Kidney (tissue), 14 donors: Measurements from ENCODE around the gene CAMTA1. TPM values are rescaled to one million over a fixed set of nuclear protein-coding genes. Genes with fewer than 3 reads are reported as not detected.

ENCODE experiments used
- DNase-seq, 5 donors: peaks; one replicate each; pipeline ENCODE4 v3.0.0-alpha.2; 2013 to 2020
- FAIRE-seq: peaks from 2 replicates; lab custom pipeline; 2012; peaks lifted over from hg19 to GRCh38; lab: Jason Lieb, UNC
- H3K27ac ChIP-seq, 2 donors: one replicate each; pipeline ENCODE4 v1.7.0; 2013; ENCODE audit warnings: low read depth in 2 of 2, low read length in 2 of 2, inconsistent platforms in 1 of 2
- H3K27me3 ChIP-seq: one replicate; pipeline ENCODE4 v1.7.1; 2013; ENCODE audit warnings: low read length, inconsistent platforms; ENCODE audit not compliant: control insufficient read depth, insufficient read depth
- H3K36me3 ChIP-seq, 3 donors: one replicate each; pipeline versions ENCODE4 v1.7.0 to v1.7.1; 2013; ENCODE audit warnings: low read length in 3 of 3, control low read depth in 1 of 3, inconsistent platforms in 1 of 3; ENCODE audit not compliant: insufficient read depth in 3 of 3, control insufficient read depth in 2 of 3
- H3K4me1 ChIP-seq, 3 donors: one replicate each; pipeline versions ENCODE4 v1.7.0 to v1.7.1; 2013; ENCODE audit warnings: low read length in 3 of 3, inconsistent platforms in 1 of 3, low read depth in 1 of 3; ENCODE audit not compliant: control insufficient read depth in 2 of 3, insufficient read depth in 2 of 3
- H3K4me3 ChIP-seq, 3 donors: one replicate each; pipeline versions ENCODE4 v1.7.0 to v1.8.1; 2013; ENCODE audit warnings: low read length in 3 of 3, control low read depth in 1 of 3, inconsistent platforms in 1 of 3
- H3K9ac ChIP-seq, 3 donors: one replicate each; pipeline versions ENCODE4 v1.7.0 to v1.7.1; 2013; ENCODE audit warnings: low read length in 3 of 3, control low read depth in 1 of 3, inconsistent platforms in 1 of 3
- H3K9me3 ChIP-seq, 3 donors: one replicate each; pipeline versions ENCODE4 v1.7.0 to v1.7.1; 2013; ENCODE audit warnings: low read length in 3 of 3, control low read depth in 1 of 3, inconsistent platforms in 1 of 3; ENCODE audit not compliant: control insufficient read depth in 2 of 3, insufficient read depth in 1 of 3
- intact Hi-C: fragments of 100-400 bp; cut with DNase I; formaldehyde crosslinking; loops from one replicate; pipeline ENCODE4 v1.11.1; 2022
- polyA plus RNA-seq: library from polyadenylated mRNA; stranded (reverse); fragments of 350-450 nt; fragmentation: Illumina TruSeq; extraction: RNeasy Lipid Tissue Mini Kit (QIAGEN cat#74804); gene quantifications from one replicate; pipeline ENCODE4 v1.2.3, GENCODE V29; 2014; ENCODE audit warnings: low read depth, low replicate concordance; ENCODE audit not compliant: insufficient read depth
- total RNA-seq: library from RNA; stranded (reverse); fragmentation: NEBNext Ultra II Directional; extraction: Animal tissue kit (Norgen Biotek cat#: 25700); gene quantifications from one replicate; pipeline ENCODE4 v1.2.1, GENCODE V29; 2021
- TF ChIP-seq, protein P1 (sequence below): IDR thresholded peaks from 3 replicates; pipeline ENCODE4 v1.5.1; 2012; ENCODE audit warnings: mild to moderate bottlenecking, moderate library complexity, borderline replicate concordance; ENCODE audit not compliant: insufficient read depth; ENCODE audit errors: extremely low read depth
- donor health status: control.
- donor health status: control.
- donor health status: control.
- donor health status: control.
- donor health status: control.
- donor health status: DM: yes; HTN: yes; CAD: no.
- donor health status: Normal renal cell carcinoma (clear cell type).

CAMTA1 gene
- total and polyA plus RNA-seq, 2 donors from 2014 or later = 79.0 to 170 TPM

DNA sequence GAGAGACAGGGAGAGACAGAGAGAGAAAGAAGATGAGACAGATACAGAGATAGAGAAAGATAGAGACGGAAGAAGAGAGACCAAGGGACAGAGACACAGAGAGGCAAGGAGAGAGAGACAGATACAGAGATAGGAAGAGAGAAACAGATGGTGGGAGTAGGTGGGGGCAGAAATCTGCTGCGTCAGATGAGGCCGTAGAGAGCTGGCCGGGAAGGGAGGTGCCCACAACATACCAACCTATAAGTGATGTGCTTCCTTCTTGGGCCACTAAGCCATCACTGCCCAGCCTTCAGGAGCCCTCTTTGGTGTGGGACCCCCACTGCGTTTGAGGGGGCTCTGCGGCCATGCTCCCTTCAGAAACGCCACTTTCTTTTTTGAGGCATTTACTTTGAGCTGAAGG is 678.3 kb downstream of the CAMTA1 start:
- Histone ChIP-seq H3K36me3 (no peaks in the 10 kb centered on the region), H3K27me3 (no peaks in the 10 kb centered on the region), H3K4me1 (peaks cover 0 to 7% (median 0%) of the 10 kb centered on the region in 3 donors), H3K27ac (no peak overlapping the region), H3K9ac (no peak overlapping the region), H3K4me3 (no peak overlapping the region), H3K9me3 (no peaks in the 10 kb centered on the region)
- intact Hi-C loops = no loop called here
- DNase-seq = no peak
- TF ChIP-seq, protein P1, sequence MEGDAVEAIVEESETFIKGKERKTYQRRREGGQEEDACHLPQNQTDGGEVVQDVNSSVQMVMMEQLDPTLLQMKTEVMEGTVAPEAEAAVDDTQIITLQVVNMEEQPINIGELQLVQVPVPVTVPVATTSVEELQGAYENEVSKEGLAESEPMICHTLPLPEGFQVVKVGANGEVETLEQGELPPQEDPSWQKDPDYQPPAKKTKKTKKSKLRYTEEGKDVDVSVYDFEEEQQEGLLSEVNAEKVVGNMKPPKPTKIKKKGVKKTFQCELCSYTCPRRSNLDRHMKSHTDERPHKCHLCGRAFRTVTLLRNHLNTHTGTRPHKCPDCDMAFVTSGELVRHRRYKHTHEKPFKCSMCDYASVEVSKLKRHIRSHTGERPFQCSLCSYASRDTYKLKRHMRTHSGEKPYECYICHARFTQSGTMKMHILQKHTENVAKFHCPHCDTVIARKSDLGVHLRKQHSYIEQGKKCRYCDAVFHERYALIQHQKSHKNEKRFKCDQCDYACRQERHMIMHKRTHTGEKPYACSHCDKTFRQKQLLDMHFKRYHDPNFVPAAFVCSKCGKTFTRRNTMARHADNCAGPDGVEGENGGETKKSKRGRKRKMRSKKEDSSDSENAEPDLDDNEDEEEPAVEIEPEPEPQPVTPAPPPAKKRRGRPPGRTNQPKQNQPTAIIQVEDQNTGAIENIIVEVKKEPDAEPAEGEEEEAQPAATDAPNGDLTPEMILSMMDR = no peak
- no peak for FAIRE-seq

DNA sequence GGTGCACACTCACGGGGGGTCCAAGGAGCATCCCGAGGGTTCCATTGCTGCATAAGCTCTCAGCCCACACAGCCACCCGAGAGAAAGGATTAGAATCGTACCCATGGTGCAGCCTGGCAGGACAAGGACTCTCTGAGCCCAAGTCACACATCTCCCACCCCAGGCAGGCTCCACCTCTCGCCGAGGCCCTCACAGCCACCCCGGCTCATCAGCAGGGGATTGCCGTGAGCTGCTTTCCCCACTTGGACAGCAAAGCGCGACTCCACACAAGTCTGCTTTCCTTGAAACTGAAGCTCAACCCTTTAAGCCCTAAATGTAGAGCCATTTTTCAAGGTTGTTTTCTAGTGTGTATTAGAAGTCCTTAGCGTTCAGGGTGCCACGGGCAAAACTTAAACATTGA is 679.5 kb downstream of the CAMTA1 start:
- DNase-seq (no peak), FAIRE-seq (no peak)
- Histone ChIP-seq H3K36me3 (no peaks in the 10 kb centered on the region), H3K4me3 (no peak overlapping the region), H3K27ac (no peak overlapping the region), H3K9me3 (no peaks in the 10 kb centered on the region), H3K9ac (no peak overlapping the region), H3K4me1 (peaks cover 0 to 16% (median 5%) of the 10 kb centered on the region in 3 donors), H3K27me3 (no peaks in the 10 kb centered on the region)
- intact Hi-C loops = no loop called here
- TF ChIP-seq, protein P1 = no peak

DNA sequence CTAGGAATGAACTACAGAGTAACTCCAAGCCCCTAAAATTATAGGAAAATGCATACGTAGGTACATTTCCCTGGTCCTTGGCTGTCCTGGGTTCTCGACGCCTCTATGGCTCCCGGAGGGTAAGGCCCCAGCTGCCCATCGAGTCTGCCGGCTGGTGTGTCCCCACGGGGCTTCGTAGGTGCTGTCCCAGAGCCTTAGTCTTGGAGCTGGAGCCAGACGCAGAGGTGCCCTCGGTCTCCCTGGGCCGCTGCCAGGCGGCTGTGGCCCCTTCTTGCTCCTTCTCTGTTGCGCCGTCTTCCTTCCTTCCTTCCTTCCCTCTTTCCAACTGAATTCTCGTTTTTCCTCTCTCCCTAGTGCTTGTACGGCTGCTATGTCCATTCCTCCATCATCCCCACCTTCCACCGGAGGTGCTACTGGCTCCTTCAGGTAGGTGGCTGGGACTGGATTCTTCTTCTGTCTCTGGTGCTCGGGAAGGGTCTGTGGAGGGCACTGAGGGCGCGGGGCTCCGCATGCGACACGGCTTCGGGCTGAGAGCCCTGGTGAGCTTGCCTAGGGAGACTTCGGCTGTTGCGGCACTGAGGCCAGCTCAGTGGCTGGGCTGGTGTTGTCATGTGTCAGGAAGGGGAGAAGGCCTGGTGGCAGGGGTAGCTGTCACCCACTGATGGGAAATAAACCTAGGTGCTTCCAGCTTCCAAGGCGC is 682.4 kb downstream of the CAMTA1 start:
- no peak for DNase-seq

More for the DNA sequence above, 682.4 kb downstream of the CAMTA1 start:
- H3K4me3 ChIP-seq = no peak overlapping the region
- TF ChIP-seq, protein P1 = no peak
- H3K9ac ChIP-seq = no peak overlapping the region
- H3K27me3 ChIP-seq = no peaks in the 10 kb centered on the region
- no peaks in the 10 kb centered on the region for H3K9me3 ChIP-seq
- H3K27ac ChIP-seq = no peak overlapping the region
- H3K36me3 ChIP-seq = no peaks in the 10 kb centered on the region
- no peak for FAIRE-seq
- intact Hi-C loops = no loop called here
- H3K4me1 ChIP-seq = peaks cover 0 to 22% (median 13%) of the 10 kb centered on the region in 3 donors
